HEK293 (cell line): ENCODE data around the gene ZNF668.

ENCODE experiments used
- IKZF3 ChIP-seq: fragments of 450-650 bp; IDR thresholded peaks from 2 replicates; pipeline ENCODE4 v1.5.0; 2018; ENCODE audit warnings: missing biosample characterization, mild to moderate bottlenecking, missing genetic modification characterization, moderate library complexity
- REPIN1 ChIP-seq: fragments of 450-650 bp; formaldehyde crosslinking; IDR thresholded peaks from 2 replicates; pipeline ENCODE4 v1.5.1; 2017; ENCODE audit warnings: missing biosample characterization, missing genetic modification characterization, low read depth
- ZBTB21 ChIP-seq: fragments of 450-650 bp; formaldehyde crosslinking; IDR thresholded peaks from 2 replicates; pipeline ENCODE4 v1.5.1; 2017; ENCODE audit warnings: missing biosample characterization, missing genetic modification characterization
- ZBTB8A ChIP-seq: fragments of 450-650 bp; formaldehyde crosslinking; IDR thresholded peaks from 2 replicates; pipeline ENCODE4 v1.5.1; 2016; ENCODE audit warnings: missing biosample characterization, missing genetic modification characterization
- ZNF610 ChIP-seq: fragments of 450-650 bp; formaldehyde crosslinking; IDR thresholded peaks from 2 replicates; pipeline ENCODE4 v1.5.1; 2016; ENCODE audit warnings: missing biosample characterization, missing genetic modification characterization, borderline replicate concordance
- TF ChIP-seq, protein P1 (sequence below): fragments of 450-650 bp; IDR thresholded peaks from 2 replicates; pipeline ENCODE4 v1.5.1; 2018; ENCODE audit warnings: missing biosample characterization, missing genetic modification characterization
- TF ChIP-seq, protein P2 (sequence below): fragments of 450-650 bp; formaldehyde crosslinking; IDR thresholded peaks from 2 replicates; pipeline ENCODE4 v1.5.1; 2016; ENCODE audit warnings: missing biosample characterization, missing genetic modification characterization, borderline replicate concordance

DNA sequence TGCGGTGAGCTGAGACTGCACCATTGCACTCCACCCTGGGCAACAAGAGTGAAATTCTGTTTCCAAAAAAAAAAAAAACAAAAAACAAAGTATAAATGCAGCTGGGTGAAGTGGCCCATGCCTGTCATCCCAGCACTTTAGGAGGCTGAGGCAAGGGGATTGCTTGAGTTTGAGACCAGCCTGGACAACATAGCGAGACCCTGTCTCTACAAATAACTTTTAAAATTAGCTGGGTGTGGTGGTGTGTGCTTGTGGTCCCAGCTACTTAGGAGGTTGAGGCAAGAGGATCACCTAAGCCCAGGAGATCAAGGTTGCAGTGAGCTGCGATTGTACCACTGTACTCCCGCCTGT, 50.8 kb downstream of the ZNF668 start:
- TF ChIP-seq, protein P1, sequence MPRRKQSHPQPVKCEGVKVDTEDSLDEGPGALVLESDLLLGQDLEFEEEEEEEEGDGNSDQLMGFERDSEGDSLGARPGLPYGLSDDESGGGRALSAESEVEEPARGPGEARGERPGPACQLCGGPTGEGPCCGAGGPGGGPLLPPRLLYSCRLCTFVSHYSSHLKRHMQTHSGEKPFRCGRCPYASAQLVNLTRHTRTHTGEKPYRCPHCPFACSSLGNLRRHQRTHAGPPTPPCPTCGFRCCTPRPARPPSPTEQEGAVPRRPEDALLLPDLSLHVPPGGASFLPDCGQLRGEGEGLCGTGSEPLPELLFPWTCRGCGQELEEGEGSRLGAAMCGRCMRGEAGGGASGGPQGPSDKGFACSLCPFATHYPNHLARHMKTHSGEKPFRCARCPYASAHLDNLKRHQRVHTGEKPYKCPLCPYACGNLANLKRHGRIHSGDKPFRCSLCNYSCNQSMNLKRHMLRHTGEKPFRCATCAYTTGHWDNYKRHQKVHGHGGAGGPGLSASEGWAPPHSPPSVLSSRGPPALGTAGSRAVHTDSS (tag by site-specific recombination), result no peak
- TF ChIP-seq ZNF610 (no peak), ZBTB21 (tag by site-specific recombination) (no peak), REPIN1 (tag by site-specific recombination) (no peak), ZBTB8A (tag by site-specific recombination) (no peak), IKZF3 (tag by site-specific recombination) (no peak)
- TF ChIP-seq, protein P2, sequence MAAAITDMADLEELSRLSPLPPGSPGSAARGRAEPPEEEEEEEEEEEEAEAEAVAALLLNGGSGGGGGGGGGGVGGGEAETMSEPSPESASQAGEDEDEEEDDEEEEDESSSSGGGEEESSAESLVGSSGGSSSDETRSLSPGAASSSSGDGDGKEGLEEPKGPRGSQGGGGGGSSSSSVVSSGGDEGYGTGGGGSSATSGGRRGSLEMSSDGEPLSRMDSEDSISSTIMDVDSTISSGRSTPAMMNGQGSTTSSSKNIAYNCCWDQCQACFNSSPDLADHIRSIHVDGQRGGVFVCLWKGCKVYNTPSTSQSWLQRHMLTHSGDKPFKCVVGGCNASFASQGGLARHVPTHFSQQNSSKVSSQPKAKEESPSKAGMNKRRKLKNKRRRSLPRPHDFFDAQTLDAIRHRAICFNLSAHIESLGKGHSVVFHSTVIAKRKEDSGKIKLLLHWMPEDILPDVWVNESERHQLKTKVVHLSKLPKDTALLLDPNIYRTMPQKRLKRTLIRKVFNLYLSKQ (tag by site-specific recombination), result no peak
